HepG2 (cell line): ENCODE results near the gene FAM234A. TPM values are rescaled to one million over a fixed set of nuclear protein-coding genes. Genes with fewer than 3 reads are reported as not detected.

Experiments used
- ATAC-seq: fragments of 200-7000 bp; cut with Tn5 transposase; 3 replicates; pipeline ENCODE4 v1.9.1; 2020; ENCODE audit warnings: mild to moderate bottlenecking, moderate library complexity
- BruUV-seq: library from RNA; stranded (reverse); fragments of 400-500 nt; replicated peaks from 2 replicates; lab custom pipeline; 2021; lab: Mats Ljungman, UMichigan
- CTCF ChIA-PET: fragments of 300-600 bp; formaldehyde crosslinking; extraction: SDS; loops from one replicate; lab custom pipeline; 2021; ENCODE audit warnings: low total read pairs, inconsistent platforms, low intra/inter-chr PET ratio; lab: Yijun Ruan, JAX
- POLR2A ChIA-PET: fragments of 350-600 bp; sonication (Branson Sonifier 250); formaldehyde crosslinking; loops from one replicate; lab custom pipeline; 2020; ENCODE audit warnings: antibody characterized with exemption, inconsistent platforms; lab: Yijun Ruan, JAX
- DNase-seq: peaks from one replicate; pipeline ENCODE4 v3.0.0-alpha.2; 2015; ENCODE audit warnings: low spot score
- FAIRE-seq: peaks from 3 replicates; lab custom pipeline; 2011; peaks lifted over from hg19 to GRCh38; lab: Jason Lieb, UNC
- H2AFZ ChIP-seq: one replicate; pipeline ENCODE4 v1.6.1; 2011; ENCODE audit warnings: low read length, inconsistent platforms
- H3K27ac ChIP-seq: fragments of 300-600 bp; 3 replicates; pipeline ENCODE4 v1.8.0; 2011; ENCODE audit warnings: mixed run types, mild to moderate bottlenecking, mixed read lengths, low read length, inconsistent platforms; ENCODE audit not compliant: insufficient read depth; ENCODE audit errors: extremely low read length
- H3K27me3 ChIP-seq, 2 experiments: fragments of 200-600 bp in 1 of 2; 2 replicates in 1 of 2; 3 replicates in 1 of 2; pipeline versions ENCODE4 v1.6.0 to v1.8.0; 2011; ENCODE audit warnings: low read length in 2 of 2, mild to moderate bottlenecking in 2 of 2, moderate library complexity in 2 of 2, inconsistent platforms in 1 of 2; ENCODE audit not compliant: insufficient read depth in 2 of 2, control insufficient read depth in 1 of 2
- H3K36me3 ChIP-seq, 2 experiments: fragments of 200-600 bp in 1 of 2; replicated peaks in 1 of 2; 2 replicates in 1 of 2; 3 replicates in 1 of 2; pipeline versions ENCODE4 v1.5.1 to v1.8.0; 2011; ENCODE audit warnings: low read length in 2 of 2, inconsistent platforms in 1 of 2; ENCODE audit not compliant: insufficient read depth in 2 of 2, control insufficient read depth in 1 of 2
- H3K4me1 ChIP-seq: 2 replicates; pipeline ENCODE4 v1.5.1; 2012; ENCODE audit warnings: low read length, inconsistent platforms; ENCODE audit not compliant: insufficient read depth
- H3K4me2 ChIP-seq: 2 replicates; pipeline ENCODE4 v1.6.0; 2011; ENCODE audit warnings: low read depth, low read length, inconsistent platforms
- H3K4me3 ChIP-seq, 3 experiments: fragments of 200-600 bp in 1 of 3; sonication (generic), shearing (Covaris generic) in 1 of 3; replicated peaks in 1 of 3; 2 replicates each; pipeline ENCODE4 v1.5.1; 2011 to 2016; ENCODE audit warnings: low read length in 3 of 3, inconsistent platforms in 2 of 3, low read depth in 2 of 3, mild to moderate bottlenecking in 2 of 3, control low read depth in 1 of 3, mixed read lengths in 1 of 3; ENCODE audit not compliant: insufficient read depth in 1 of 3
- H3K79me2 ChIP-seq: one replicate; pipeline ENCODE4 v1.6.1; 2011; ENCODE audit warnings: low read length, inconsistent platforms; ENCODE audit not compliant: insufficient read depth
- H3K9ac ChIP-seq: 2 replicates; pipeline ENCODE4 v1.6.0; 2011; ENCODE audit warnings: mild to moderate bottlenecking, low read depth, low read length, inconsistent platforms; ENCODE audit not compliant: insufficient read depth
- H3K9me3 ChIP-seq: 2 replicates; pipeline ENCODE4 v1.5.1; 2012; ENCODE audit warnings: mild to moderate bottlenecking, low read length
- H4K20me1 ChIP-seq: 2 replicates; pipeline ENCODE4 v1.6.0; 2011; ENCODE audit warnings: inconsistent platforms, mild to moderate bottlenecking, low read length, moderate library complexity; ENCODE audit not compliant: insufficient read depth
- ARID2 ChIP-seq: sonication (generic); formaldehyde crosslinking; IDR thresholded peaks from 2 replicates; pipeline ENCODE4 v1.8.1; 2022; ENCODE audit warnings: mild to moderate bottlenecking, missing genetic modification reagents, borderline replicate concordance
- SPEN ChIP-seq: sonication (generic); formaldehyde crosslinking; IDR thresholded peaks from 2 replicates; pipeline ENCODE4 v1.5.1; 2020; ENCODE audit warnings: low read depth, mild to moderate bottlenecking, missing genetic modification reagents
- WGBS: methylation state at CpG from one replicate; pipeline ENCODE4 v1.1.6; 2017; ENCODE audit warnings: low lambda C conversion rate; 5-methylcytosine and 5-hydroxymethylcytosine counted together
- in situ Hi-C: cut with HindIII; loops from 2 replicates; pipeline ENCODE4 v1.10.0; 2017; ENCODE audit warnings: low pct_unique_long_range_greater_than_20kb; ENCODE audit not compliant: extremely low pct_ligation_motif_present
- intact Hi-C: fragments of 100-400 bp; cut with micrococcal nuclease; formaldehyde crosslinking; loops from one replicate; pipeline ENCODE4 v1.10.0; 2022; ENCODE audit not compliant: unreplicated experiment
- polyA plus RNA-seq, 8 experiments: library from polyadenylated mRNA; depleted of rRNA in 3 of 8; stranded (reverse) in 7 of 8; unstranded in 1 of 8; fragments of >200 nt; fragmentation: Illumina TruSeq in 4 of 8; extraction: Trizol in 4 of 8; gene quantifications; 2 replicates each; pipeline versions ENCODE4 v1.2.1 to v1.2.3, GENCODE V29; 2011 to 2016; ENCODE audit warnings: low read depth in 4 of 8, missing spikeins in 1 of 8, mixed read lengths in 1 of 8; ENCODE audit not compliant: insufficient read depth in 1 of 8
- total RNA-seq, 5 experiments: library from RNA; depleted of rRNA; stranded (reverse); fragments of >200 nt; fragmentation: Illumina TruSeq; extraction: Trizol; gene quantifications; 2 replicates each; pipeline ENCODE4 v1.2.3, GENCODE V29; 2016; ENCODE audit warnings: low read depth in 1 of 5
- TF ChIP-seq, protein P1 (sequence below): sonication (generic); formaldehyde crosslinking; IDR thresholded peaks from 2 replicates; pipeline ENCODE4 v1.5.1; 2020; ENCODE audit warnings: mild to moderate bottlenecking, missing genetic modification reagents, borderline replicate concordance
- TF ChIP-seq, protein P2 (sequence below): IDR thresholded peaks from 2 replicates; pipeline ENCODE4 v1.6.1; 2016; ENCODE audit warnings: missing compliant biosample characterization, missing genetic modification reagents, borderline replicate concordance

FAM234A gene
- total and polyA plus RNA-seq, 2 of the 13 experiments (the other 11 are each of a cell fraction or from before 2014, with no cell fraction given), result 29.2 to 34.4 TPM

DNA sequence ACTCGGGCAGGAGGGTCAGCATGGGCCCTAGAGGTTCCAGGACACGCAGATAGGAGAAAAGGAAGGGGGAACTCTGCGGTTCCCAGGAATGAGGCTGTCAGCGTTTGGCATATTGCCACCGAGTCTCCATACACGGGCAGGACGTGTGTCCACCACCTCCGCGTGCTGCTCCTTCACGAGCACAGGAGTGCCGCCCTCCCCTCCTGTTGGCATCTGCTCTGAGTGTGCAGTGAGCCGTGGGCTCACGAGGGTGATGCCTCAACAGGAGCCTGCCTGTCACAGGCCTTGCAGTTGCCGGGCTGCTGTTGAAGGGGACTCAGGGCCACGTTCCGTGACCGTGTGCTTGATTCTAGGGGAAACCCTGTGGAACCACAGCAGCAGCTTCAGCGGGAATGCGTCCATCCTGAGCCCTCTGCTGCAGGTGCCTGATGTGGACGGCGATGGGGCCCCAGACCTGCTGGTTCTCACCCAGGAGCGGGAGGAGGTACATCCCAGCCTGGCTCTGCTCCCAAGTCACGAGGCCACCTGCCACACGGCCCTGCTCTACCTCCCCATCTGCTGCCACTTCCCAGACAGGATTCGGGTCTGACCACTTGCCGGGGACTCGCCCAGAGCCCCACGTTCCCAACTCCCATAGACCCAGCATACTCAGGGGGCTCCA lies 26.5 kb downstream of the FAM234A start:
- Histone ChIP-seq H3K36me3 (peaks cover 14 to 25% of the 10 kb centered on the region in 2 experiments; a peak in 4 of 5 replicates), H3K4me2 (no peak overlapping the region), H3K4me1 (no peaks in the 10 kb centered on the region), H3K9ac (no peak overlapping the region), H3K27ac (no peak overlapping the region), H4K20me1 (no peaks in the 10 kb centered on the region), H3K4me3 (no peak overlapping the region), H3K79me2 (no peaks in the 10 kb centered on the region)
- intact Hi-C loops, result no loop called here
- CTCF ChIA-PET, result no interaction called here
- BruUV-seq, result no TSS peak
- TF ChIP-seq, protein P1, sequence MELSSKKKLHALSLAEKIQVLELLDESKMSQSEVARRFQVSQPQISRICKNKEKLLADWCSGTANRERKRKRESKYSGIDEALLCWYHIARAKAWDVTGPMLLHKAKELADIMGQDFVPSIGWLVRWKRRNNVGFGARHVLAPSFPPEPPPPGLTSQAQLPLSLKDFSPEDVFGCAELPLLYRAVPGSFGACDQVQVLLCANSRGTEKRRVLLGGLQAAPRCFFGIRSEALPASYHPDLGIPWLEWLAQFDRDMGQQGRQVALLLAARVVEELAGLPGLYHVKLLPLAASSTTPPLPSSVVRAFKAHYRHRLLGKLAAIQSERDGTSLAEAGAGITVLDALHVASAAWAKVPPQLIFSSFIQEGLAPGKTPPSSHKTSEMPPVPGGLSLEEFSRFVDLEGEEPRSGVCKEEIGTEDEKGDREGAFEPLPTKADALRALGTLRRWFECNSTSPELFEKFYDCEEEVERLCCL (CRISPR knock-in tag), result no peak
- TF ChIP-seq, protein P2, sequence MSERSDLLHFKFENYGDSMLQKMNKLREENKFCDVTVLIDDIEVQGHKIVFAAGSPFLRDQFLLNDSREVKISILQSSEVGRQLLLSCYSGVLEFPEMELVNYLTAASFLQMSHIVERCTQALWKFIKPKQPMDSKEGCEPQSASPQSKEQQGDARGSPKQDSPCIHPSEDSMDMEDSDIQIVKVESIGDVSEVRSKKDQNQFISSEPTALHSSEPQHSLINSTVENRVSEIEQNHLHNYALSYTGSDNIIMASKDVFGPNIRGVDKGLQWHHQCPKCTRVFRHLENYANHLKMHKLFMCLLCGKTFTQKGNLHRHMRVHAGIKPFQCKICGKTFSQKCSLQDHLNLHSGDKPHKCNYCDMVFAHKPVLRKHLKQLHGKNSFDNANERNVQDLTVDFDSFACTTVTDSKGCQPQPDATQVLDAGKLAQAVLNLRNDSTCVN (CRISPR knock-in tag), result no peak
- TF ChIP-seq SPEN (no peak), ARID2 (CRISPR knock-in tag) (no peak)
- TF ChIP-seq, all 625 proteins: peak for 0
- in situ Hi-C loops, result no loop called here
- Histone ChIP-seq H3K27me3 (no peaks in the 10 kb centered on the region), H2AFZ (no peak overlapping the region), H3K9me3 (no peaks in the 10 kb centered on the region)
- POLR2A ChIA-PET, result no interaction called here
- no peak for DNase-seq
- no peak for FAIRE-seq
- ATAC-seq, result no peak
- 93% methylated on average over 15 of the region's 28 CpGs for WGBS
